ENCODE results near the gene RIN3.

GRCh38 chr14:92632546-92633273 is 119.1 kb downstream of the RIN3 start:
- TF ChIP-seq, protein P1, sequence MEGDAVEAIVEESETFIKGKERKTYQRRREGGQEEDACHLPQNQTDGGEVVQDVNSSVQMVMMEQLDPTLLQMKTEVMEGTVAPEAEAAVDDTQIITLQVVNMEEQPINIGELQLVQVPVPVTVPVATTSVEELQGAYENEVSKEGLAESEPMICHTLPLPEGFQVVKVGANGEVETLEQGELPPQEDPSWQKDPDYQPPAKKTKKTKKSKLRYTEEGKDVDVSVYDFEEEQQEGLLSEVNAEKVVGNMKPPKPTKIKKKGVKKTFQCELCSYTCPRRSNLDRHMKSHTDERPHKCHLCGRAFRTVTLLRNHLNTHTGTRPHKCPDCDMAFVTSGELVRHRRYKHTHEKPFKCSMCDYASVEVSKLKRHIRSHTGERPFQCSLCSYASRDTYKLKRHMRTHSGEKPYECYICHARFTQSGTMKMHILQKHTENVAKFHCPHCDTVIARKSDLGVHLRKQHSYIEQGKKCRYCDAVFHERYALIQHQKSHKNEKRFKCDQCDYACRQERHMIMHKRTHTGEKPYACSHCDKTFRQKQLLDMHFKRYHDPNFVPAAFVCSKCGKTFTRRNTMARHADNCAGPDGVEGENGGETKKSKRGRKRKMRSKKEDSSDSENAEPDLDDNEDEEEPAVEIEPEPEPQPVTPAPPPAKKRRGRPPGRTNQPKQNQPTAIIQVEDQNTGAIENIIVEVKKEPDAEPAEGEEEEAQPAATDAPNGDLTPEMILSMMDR (conservative IDR thresholded peaks at IDR 0.05; ENCODE audit: low read depth, low read length): no peak
- no peak for TF ChIP-seq EZH2 (IDR thresholded peaks at IDR 0.05; ENCODE audit: low read length, unreplicated experiment)

Measured in PC-3 (cell line).